CD14-positive monocyte (primary cell): ENCODE results near the gene CDH4. TPM values are rescaled to one million over a fixed set of nuclear protein-coding genes. Genes with fewer than 3 reads are reported as not detected.

Source experiments
- DNase-seq, 3 donors: peaks; one replicate each; pipeline ENCODE4 v3.0.0-alpha.2; 2011 to 2022
- H2AFZ ChIP-seq: 2 replicates; pipeline ENCODE4 v1.6.0; 2012; ENCODE audit warnings: mild to moderate bottlenecking, low read depth, low read length, inconsistent platforms; ENCODE audit not compliant: insufficient read depth, poor library complexity, severe bottlenecking
- H3K27ac ChIP-seq, 2 donors: 1 replicate in 1 of 2; 2 replicates in 1 of 2; pipeline ENCODE4 v1.5.1; 2012 to 2013; ENCODE audit warnings: low read length in 2 of 2, control low read depth in 1 of 2, inconsistent platforms in 1 of 2, low read depth in 1 of 2, mild to moderate bottlenecking in 1 of 2
- H3K27me3 ChIP-seq, 2 donors: one replicate each; pipeline versions ENCODE4 v1.6.0 to v1.6.1; 2011 to 2013; ENCODE audit warnings: low read length in 2 of 2; ENCODE audit not compliant: control insufficient read depth in 2 of 2, insufficient read depth in 2 of 2
- H3K36me3 ChIP-seq, 2 donors: replicated peaks in 1 of 2; 1 replicate in 1 of 2; 2 replicates in 1 of 2; pipeline versions ENCODE4 v1.5.1 to v1.6.1; 2012 to 2013; ENCODE audit warnings: low read length in 2 of 2, control low read depth in 1 of 2, inconsistent platforms in 1 of 2, mild to moderate bottlenecking in 1 of 2; ENCODE audit not compliant: insufficient read depth in 2 of 2, control insufficient read depth in 1 of 2
- H3K4me1 ChIP-seq, 2 donors: 1 replicate in 1 of 2; 2 replicates in 1 of 2; pipeline versions ENCODE4 v1.5.1 to v1.6.1; 2012 to 2013; ENCODE audit warnings: low read length in 2 of 2, control low read depth in 1 of 2, inconsistent platforms in 1 of 2, mild to moderate bottlenecking in 1 of 2, moderate library complexity in 1 of 2; ENCODE audit not compliant: insufficient read depth in 2 of 2, control insufficient read depth in 1 of 2
- H3K4me2 ChIP-seq: replicated peaks from 2 replicates; pipeline ENCODE3; 2012; ENCODE audit warnings: low read length, moderate library complexity, mild to moderate bottlenecking; ENCODE audit not compliant: poor library complexity, severe bottlenecking; ENCODE audit errors: extremely low read depth
- H3K4me3 ChIP-seq, 3 experiments: fragments of 200-600 bp in 1 of 3; sonication (generic) in 1 of 3; replicated peaks in 1 of 3; 1 replicate in 2 of 3; 2 replicates in 1 of 3; pipeline ENCODE4 v1.5.1; 2011 to 2013; ENCODE audit warnings: low read length in 3 of 3, mild to moderate bottlenecking in 3 of 3, control low read depth in 2 of 3, low read depth in 2 of 3, inconsistent platforms in 1 of 3, moderate library complexity in 1 of 3
- H3K79me2 ChIP-seq: 2 replicates; pipeline ENCODE4 v1.6.0; 2012; ENCODE audit warnings: mild to moderate bottlenecking, control low read depth, inconsistent platforms, low read length, moderate library complexity; ENCODE audit not compliant: insufficient read depth
- H3K9ac ChIP-seq: 2 replicates; pipeline ENCODE4 v1.6.0; 2017; ENCODE audit warnings: low read length, mild to moderate bottlenecking; ENCODE audit not compliant: insufficient read depth, poor library complexity, severe bottlenecking
- H3K9me3 ChIP-seq, 2 donors: replicated peaks in 1 of 2; 1 replicate in 1 of 2; 2 replicates in 1 of 2; pipeline versions ENCODE4 v1.5.1 to v1.6.1; 2012 to 2013; ENCODE audit warnings: low read length in 2 of 2, control low read depth in 1 of 2; ENCODE audit not compliant: control insufficient read depth in 1 of 2, insufficient read depth in 1 of 2
- H4K20me1 ChIP-seq: 2 replicates; pipeline ENCODE4 v1.6.0; 2012; ENCODE audit warnings: mild to moderate bottlenecking, low read length, control low read depth, moderate library complexity; ENCODE audit not compliant: insufficient read depth
- H3K27ac Mint-ChIP-seq, 7 donors: one replicate each; pipeline ENCODE4 v1.8.0; 2020; ENCODE audit warnings: mild to moderate bottlenecking in 7 of 7, mixed read lengths in 7 of 7, moderate library complexity in 6 of 7, inconsistent platforms in 2 of 7
- H3K27me3 Mint-ChIP-seq, 3 donors: one replicate each; pipeline ENCODE4 v1.8.0; 2021 to 2022; ENCODE audit warnings: low read depth in 3 of 3, mild to moderate bottlenecking in 3 of 3, mixed read lengths in 3 of 3, moderate library complexity in 3 of 3, inconsistent platforms in 1 of 3
- H3K36me3 Mint-ChIP-seq, 2 donors: one replicate each; pipeline ENCODE4 v1.8.0; 2020; ENCODE audit warnings: mixed read lengths in 2 of 2, inconsistent platforms in 1 of 2, mild to moderate bottlenecking in 1 of 2
- H3K4me1 Mint-ChIP-seq: one replicate; pipeline ENCODE4 v1.8.0; 2020; ENCODE audit warnings: mild to moderate bottlenecking, mixed read lengths
- H3K4me3 Mint-ChIP-seq, 2 donors: one replicate each; pipeline ENCODE4 v1.8.0; 2020; ENCODE audit warnings: mild to moderate bottlenecking in 2 of 2, mixed read lengths in 2 of 2, moderate library complexity in 1 of 2
- H3K9me3 Mint-ChIP-seq, 7 donors: one replicate each; pipeline ENCODE4 v1.8.0; 2020 to 2022; ENCODE audit warnings: mixed read lengths in 7 of 7, mild to moderate bottlenecking in 6 of 7, moderate library complexity in 6 of 7, inconsistent platforms in 2 of 7
- CTCF ChIP-seq: fragments of 200-600 bp; IDR thresholded peaks from one replicate; pipeline ENCODE4 v1.8.0; 2022; ENCODE audit warnings: antibody characterized with exemption, mild to moderate bottlenecking
- WGBS: methylation state at CpG from one replicate; pipeline ENCODE4 v1.1.5; 2013; ENCODE audit warnings: missing lambda C conversion rate; ENCODE audit not compliant: insufficient coverage; 5-methylcytosine and 5-hydroxymethylcytosine counted together
- intact Hi-C, 2 donors: fragments of 100-400 bp; cut with micrococcal nuclease; formaldehyde crosslinking; loops; one replicate each; pipeline versions ENCODE4 v1.15.0 to v1.15.1; 2023
- polyA plus RNA-seq, 3 donors: library from polyadenylated mRNA; depleted of rRNA in 1 of 3; unstranded in 2 of 3; stranded (reverse) in 1 of 3; fragments of 300-500 nt in 2 of 3; fragments of >200 nt in 1 of 3; fragmentation: Illumina TruSeq in 2 of 3; gene quantifications; 1 replicate in 2 of 3; 2 replicates in 1 of 3; pipeline ENCODE4 v1.2.3, GENCODE V29; 2012 to 2021

CDH4 gene
- polyA plus RNA-seq, 3 donors, result not detected

GRCh38 chr20:61534346-61534745, 282.3 kb downstream of the CDH4 start:
- Mint-ChIP-seq H3K9me3 (peaks cover 0 to 68% (median 42%) of the 10 kb centered on the region in 7 donors), H3K4me3 (no peak overlapping the region), H3K36me3 (no peaks in the 10 kb centered on the region), H3K27ac (no peak overlapping the region), H3K4me1 (no peaks in the 10 kb centered on the region), H3K27me3 (peaks cover 0 to 2% (median 0%) of the 10 kb centered on the region in 3 donors)
- H3K36me3 ChIP-seq, result no peaks in the 10 kb centered on the region
- no peak overlapping the region for H2AFZ ChIP-seq
- no peak for DNase-seq
- intact Hi-C loops, result no loop called here
- no peaks in the 10 kb centered on the region for H4K20me1 ChIP-seq
- no peak for TF ChIP-seq CTCF
- H3K9me3 ChIP-seq, result peaks cover 18 to 99% of the 10 kb centered on the region in 2 donors
- 94% methylated on average over 3 of the region's 10 CpGs for WGBS
- no peaks in the 10 kb centered on the region for H3K4me1 ChIP-seq
- H3K4me3 ChIP-seq, result no peak overlapping the region
- H3K27me3 ChIP-seq, result no peaks in the 10 kb centered on the region
- no peak overlapping the region for H3K9ac ChIP-seq
- H3K27ac ChIP-seq, result no peak overlapping the region
- H3K4me2 ChIP-seq, result no peak overlapping the region
- no peaks in the 10 kb centered on the region for H3K79me2 ChIP-seq

DNA sequence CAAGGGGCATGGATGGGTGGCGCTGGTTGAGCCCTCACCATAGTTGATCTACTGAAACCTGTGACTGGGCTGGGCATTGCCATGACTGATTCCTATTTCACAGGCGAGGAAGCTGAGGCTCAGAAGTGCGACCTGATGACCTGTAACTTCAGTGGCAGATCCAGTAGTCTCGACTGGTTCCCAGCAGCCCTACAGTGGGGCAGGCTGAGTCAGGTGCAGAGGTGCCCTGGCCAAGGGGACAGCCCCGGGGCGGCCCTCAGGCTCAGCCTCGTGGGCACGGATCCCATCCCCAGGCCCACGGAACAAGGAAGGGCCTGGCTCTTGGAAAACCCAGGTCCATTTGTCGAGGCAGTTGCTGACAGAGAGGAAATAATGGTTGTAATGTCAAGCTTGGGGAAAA, 283.0 kb downstream of the CDH4 start:
- Mint-ChIP-seq H3K27ac (no peak overlapping the region), H3K4me3 (no peak overlapping the region), H3K36me3 (no peaks in the 10 kb centered on the region), H3K9me3 (peaks cover 0 to 69% (median 46%) of the 10 kb centered on the region in 7 donors), H3K4me1 (no peaks in the 10 kb centered on the region), H3K27me3 (peaks cover 0 to 2% (median 0%) of the 10 kb centered on the region in 3 donors)
- DNase-seq, result no peak
- Histone ChIP-seq H3K27me3 (no peaks in the 10 kb centered on the region), H3K27ac (no peak overlapping the region), H3K9me3 (peaks cover 15 to 99% of the 10 kb centered on the region in 2 donors), H3K9ac (no peak overlapping the region), H4K20me1 (no peaks in the 10 kb centered on the region), H3K4me3 (no peak overlapping the region), H3K4me2 (no peak overlapping the region), H3K79me2 (no peaks in the 10 kb centered on the region), H2AFZ (no peak overlapping the region), H3K36me3 (no peaks in the 10 kb centered on the region), H3K4me1 (no peaks in the 10 kb centered on the region)
- TF ChIP-seq CTCF, result no peak
- WGBS, result 92% methylated on average over 10 of the region's 10 CpGs
- intact Hi-C loops, result no loop called here
